GM18520 (cell line): ENCODE results near the gene PRPF6.
"Not testable (repeated sequence)": the region's sequence is repeated elsewhere in the genome, so short reads cannot be mapped to it uniquely, and the experiment has no call there.

Experiments
- ATAC-seq: cut with Tn5 transposase; IDR thresholded peaks from one replicate; pipeline ENCODE4 v1.9.1; 2021; ENCODE audit not compliant: unreplicated experiment

PRPF6 gene

GRCh38 chr20:63959699-63960075 is 21.2 kb upstream of the PRPF6 start:
- ATAC-seq: no peak

- not testable (repeated sequence) for ATAC-seq
Measured at GRCh38 chr20:63960654-63961621, 20.0 kb upstream of the PRPF6 start.

GRCh38 chr20:63961664-63962425 is 19.1 kb upstream of the PRPF6 start:
- no peak for ATAC-seq

GRCh38 chr20:63962426-63963347 is 18.2 kb upstream of the PRPF6 start:
- no peak for ATAC-seq

GRCh38 chr20:63963348-63963741 is 17.6 kb upstream of the PRPF6 start:
- no peak for ATAC-seq

- no peak for ATAC-seq
Measured at GRCh38 chr20:63963784-63964301, 17.1 kb upstream of the PRPF6 start.

- no peak for ATAC-seq
Measured at GRCh38 chr20:63964412-63964811, 16.5 kb upstream of the PRPF6 start.

- no peak for ATAC-seq
Measured at GRCh38 chr20:63966172-63966943, 14.6 kb upstream of the PRPF6 start.

- ATAC-seq: no peak
Measured at GRCh38 chr20:63966944-63967322, 14.0 kb upstream of the PRPF6 start.

- ATAC-seq: no peak
Measured at GRCh38 chr20:63967330-63968135, 13.4 kb upstream of the PRPF6 start.

- no peak for ATAC-seq
Measured at GRCh38 chr20:63968136-63968927, 12.6 kb upstream of the PRPF6 start.

- no peak for ATAC-seq
Measured at GRCh38 chr20:63968928-63969760, 11.8 kb upstream of the PRPF6 start.

GRCh38 chr20:63969838-63970713 is 10.9 kb upstream of the PRPF6 start, which contains the start of gene ZNF512B:
Gene ZNF512B, minus strand, starts transcription at chr20:63969930. Its CDS starts 1,980 bp downstream, at chr20:63967950.
- ATAC-seq: no peak

- no peak for ATAC-seq
Measured at GRCh38 chr20:63970714-63971431, 10.1 kb upstream of the PRPF6 start.

- not testable (repeated sequence) for ATAC-seq
Measured at GRCh38 chr20:63971960-63972311, 9.0 kb upstream of the PRPF6 start.
